HG03064 (cell line): Measurements from ENCODE around the gene OSBPL1A.
"Not testable (repeated sequence)": the region's sequence is repeated elsewhere in the genome, so short reads cannot be mapped to it uniquely, and the experiment has no call there.

Source experiments
- ATAC-seq: cut with Tn5 transposase; IDR thresholded peaks from one replicate; pipeline ENCODE4 v1.9.1; 2021; ENCODE audit warnings: low read depth; ENCODE audit not compliant: unreplicated experiment

OSBPL1A gene

DNA sequence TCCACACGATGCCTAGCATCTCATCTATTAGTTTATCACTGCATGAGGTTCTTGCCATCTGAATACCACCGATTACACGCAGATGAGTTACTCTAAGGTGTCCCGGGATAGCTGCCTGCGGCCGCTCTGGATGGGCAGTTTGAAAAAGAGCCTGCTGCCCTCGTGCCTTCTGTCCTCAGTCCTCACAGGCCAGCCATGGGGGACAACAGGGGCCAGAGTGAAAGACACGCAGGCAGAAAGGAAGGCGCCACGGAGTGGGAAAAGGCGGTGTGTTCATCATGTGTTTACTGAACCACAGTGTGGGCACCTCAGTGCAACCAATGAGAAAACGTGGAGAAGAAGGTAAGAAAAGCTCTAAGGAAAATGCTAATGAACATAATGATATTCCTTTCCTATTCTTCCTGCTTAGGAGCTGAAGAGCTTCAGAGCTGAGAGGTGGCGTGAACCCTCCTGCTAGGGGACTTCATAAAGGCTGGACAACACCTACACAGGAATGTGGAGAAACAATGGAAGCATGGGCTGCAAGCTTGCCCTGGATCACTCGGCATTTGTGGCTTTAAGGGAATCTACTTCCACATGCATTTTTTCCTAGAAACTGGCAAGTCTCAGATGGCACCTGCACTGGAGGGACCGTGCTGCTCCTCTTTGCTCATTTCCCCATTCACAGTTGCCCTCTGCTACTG lies 207.8 kb downstream of the OSBPL1A start:
- no peak for ATAC-seq

DNA sequence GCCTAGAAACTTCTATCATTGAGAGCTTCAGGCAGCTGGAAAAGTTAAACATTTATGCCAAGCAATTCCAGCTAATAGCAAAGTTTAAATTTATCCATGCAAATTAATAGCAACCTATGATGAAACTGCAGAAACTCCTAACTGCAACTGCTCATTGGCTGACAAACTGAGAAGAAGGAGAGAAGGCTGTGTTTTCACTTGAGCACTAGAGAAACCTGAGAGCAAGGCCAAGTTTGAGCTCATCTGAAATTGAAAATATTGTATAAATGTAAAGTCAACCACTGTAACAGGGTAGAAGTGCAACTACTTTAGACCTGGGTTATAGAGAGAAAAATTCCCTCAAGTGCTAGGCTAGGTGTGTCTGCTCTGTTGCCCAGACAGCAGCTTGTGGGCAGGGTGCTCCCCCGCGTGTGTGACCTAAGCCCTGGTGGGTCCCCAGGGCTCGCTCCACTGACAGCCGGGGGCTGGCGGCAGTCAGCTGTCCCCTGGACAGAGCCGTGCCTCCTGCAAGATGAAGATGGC lies 208.6 kb downstream of the OSBPL1A start:
- ATAC-seq: peak; percentile 89

DNA sequence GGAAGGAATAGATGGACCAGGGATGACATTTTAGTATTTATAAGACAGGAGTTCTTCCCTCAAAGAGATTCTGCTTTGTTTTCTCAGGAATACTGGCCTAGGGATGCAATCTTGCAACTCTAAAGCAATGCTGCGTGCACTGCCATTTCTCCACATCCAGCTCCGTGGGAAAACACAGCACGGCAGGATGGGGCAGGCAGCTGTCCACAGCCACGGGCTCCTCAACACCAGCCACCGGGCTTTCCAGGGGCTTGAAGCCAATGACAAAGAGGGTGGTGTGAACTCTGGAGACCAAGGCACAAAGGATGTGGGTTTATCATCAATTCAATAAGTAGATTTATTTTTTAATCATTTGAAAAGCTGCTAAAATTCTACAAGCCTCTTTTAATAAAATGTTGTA lies 209.5 kb downstream of the OSBPL1A start:
- ATAC-seq: no peak

DNA sequence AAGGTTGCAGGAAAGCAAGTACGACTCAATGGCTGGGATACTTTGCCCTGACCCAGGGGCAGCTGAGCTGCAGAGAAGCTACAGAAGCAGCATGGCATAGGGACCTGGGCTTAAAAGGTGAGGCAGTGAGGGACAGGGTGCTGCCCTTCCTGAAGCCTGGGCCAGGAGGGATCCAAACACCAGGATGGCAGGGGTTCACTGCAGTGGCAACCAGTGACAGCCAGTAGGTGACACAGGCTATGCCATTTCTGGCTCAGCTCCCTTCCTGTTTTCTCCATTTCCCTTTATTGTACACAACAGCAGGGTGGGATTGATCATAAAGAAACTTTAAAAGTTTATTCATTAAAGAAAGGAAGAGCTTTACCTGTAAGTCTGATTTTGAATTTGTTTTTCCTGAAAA lies 209.9 kb downstream of the OSBPL1A start:
- ATAC-seq: no peak

DNA sequence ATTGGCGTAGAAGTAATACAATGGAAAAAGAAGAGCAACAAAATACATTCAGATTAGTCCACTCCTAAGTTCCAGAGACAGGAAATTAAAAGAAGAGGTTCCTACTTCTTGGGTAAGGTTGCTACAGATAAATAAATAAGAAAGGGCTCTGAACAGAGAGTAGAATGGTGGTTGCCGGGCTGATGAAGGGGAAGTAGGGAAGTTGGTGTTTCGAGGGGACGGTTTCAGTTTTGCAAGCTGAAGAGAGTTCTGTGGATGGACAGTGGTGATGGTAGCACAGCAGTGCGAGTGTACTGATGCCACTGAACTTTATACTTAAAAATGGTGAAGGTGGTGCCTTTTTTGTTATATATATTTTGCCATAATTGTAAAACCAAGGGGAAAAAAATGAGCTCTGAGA lies 210.6 kb downstream of the OSBPL1A start:
- ATAC-seq: no peak

DNA sequence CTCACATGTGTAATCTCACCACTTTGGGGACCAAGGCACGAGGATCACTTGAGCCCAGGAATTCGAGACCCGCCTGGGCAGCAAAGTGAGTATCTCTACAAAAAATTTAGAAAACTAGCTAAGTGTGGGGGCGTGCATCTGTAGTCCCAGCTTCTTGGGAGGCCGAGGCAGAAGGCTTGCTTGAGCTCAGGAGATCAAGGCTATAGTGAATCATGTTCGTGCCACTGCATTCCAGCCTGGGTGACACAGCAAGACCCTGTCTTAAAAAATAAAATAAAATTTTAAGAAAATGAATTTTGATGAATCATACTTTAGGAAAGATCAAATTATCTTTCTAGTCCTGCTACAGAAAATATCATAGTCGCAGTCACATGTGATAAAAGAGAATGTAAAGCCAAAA lies 211.8 kb downstream of the OSBPL1A start:
- no peak for ATAC-seq

DNA sequence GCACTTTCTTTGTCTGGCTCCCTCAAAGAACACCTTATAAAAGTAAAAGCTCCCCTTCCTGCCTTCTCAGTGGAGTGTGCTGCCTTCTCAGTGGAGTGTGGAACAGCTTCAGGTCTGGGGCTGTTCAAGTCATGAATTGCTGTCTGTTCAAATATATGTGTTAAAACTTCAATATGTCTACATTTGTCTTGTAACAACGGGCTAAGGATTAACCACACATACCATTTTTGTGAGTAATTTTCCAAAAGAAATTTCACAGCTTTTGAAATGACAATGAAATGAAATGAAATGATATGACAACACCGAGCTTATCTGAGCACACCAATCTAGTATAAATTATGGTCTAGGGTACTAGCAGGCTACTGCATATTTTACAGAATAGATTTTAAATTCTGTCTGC lies 215.8 kb downstream of the OSBPL1A start:
- no peak for ATAC-seq

DNA sequence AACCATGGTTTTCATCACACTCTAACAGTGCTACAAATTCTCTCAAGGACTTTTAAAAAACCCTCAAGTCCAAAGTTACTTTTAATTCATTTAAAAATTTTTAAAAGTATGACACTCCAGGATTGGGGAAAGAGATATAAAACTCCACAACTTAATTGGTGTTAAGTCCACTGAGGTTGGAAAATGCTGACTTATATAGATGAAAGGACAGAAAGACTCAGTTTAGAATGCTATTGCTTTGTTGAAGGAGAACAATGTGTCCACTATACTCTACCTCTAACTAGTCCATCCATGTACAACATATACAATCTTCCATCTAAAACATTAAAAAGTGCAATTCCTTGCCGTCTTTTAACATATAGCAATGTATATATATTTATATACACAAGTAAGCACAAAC lies 217.6 kb downstream of the OSBPL1A start:
- no peak for ATAC-seq

DNA sequence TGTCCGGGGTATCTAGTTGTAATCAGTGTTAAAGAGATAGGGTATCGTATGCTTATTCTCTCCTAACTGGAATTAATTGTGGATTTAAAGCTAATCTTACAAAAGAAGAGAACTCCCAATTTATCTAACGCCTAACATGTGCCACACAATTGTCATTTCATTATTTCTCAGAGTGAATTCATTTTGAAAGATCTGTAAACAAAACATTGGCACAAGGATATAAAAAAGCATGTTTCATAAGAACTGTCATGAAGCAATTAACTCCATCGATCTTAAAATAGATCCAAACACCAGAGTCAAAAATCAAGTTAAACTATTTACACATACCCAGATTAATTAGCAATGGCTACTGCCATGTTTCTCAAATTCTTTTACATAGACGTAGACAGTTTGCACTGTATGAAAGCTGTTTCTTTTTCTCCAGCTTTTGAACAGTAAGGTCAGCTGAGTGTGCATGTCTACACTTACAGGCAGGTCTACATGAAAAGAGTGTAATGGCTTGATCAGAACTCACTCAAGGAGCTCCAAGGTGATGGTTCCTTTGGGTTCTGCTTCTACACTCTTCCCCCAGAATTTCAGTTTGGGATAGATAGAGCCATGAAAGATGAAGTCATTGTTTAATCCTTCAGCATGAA lies 220.0 kb downstream of the OSBPL1A start:
- no peak for ATAC-seq

DNA sequence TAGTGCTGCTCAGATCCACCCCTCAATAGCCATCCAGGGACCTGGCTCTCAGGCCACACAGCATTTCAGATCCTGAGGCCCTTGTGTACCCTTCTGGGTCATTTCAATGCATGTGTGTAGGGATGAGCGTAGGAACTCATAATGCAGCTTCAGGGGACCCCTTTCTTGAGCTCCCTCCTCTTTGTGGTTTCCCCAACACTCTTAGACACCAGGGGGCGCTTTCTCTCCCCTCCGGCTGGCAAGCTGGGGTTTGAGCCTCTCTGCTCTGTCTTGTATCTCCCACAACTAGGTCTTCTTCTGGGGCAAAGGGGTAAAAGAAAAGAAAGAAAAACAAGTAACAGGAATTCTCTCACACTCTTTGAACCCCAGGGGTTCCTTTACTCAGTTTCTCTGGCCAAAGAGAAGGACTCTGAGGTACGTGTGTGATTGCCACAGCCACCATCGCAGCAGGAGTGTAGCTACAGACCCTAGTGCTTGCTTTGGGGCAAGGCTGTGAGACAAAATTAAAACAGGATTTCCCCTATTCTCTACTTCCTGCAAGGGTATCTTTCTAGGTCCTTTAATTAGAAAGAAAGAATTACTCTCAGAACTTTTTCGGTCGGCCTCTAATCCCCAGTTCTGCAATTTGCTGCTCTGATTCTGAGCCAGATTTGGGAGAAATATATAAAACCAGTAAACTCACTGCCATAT lies 220.8 kb downstream of the OSBPL1A start:
- ATAC-seq: no peak

DNA sequence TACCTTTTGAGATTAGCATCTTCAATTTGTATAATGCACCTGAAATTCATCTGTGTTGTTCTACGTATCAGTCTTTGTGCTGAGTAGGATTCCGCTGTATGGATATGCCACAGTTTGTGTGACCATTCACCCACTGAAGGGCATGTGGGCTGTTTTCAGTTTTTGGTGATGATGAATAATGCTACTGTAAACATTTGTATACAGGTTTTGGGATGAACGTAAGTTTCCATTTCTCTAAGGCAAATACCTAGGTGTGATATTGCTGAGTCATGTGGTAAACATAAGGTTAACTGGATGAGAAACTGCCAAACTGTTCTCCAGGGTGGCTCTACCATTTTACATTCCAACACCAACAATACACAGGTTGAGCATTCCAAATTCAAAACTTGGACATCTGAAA lies 223.6 kb downstream of the OSBPL1A start:
- no peak for ATAC-seq

DNA sequence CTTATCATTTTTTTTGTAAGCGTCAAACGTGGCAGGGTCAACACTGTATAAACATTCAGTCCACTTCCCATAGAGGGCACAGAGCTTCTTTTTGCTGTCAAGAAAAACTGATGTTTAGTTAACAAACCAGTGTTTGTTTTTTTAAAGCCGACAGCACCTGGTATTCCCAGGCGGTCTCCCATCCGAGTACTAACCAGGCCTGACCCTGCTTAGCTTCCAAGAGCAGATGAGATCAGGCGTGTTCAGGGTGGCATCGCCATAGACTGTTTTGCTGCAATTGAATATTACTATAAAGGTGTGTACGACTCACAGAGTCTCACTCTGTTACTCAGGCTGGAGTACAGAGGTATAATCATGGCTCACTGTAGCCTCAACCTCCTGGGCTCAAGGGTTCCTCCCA lies 227.3 kb downstream of the OSBPL1A start:
- no peak for ATAC-seq

DNA sequence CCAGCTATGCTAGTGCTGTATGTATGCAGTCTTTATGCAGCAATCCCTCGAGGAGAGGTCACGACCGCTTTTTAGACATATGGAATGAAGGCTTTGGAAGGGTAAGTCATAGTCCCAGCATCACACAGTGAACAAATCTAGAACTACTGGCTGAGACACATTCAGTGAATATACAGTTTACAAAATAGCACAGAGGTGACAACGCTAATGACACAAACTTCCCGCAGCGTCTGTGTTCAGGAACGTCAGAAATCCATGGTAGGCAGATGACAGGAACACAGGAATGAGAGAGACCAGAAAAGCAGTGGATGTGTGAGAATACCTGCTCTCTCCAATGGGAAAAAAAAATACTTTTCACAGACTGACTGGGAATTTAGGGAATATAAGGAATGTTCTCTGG lies 229.1 kb downstream of the OSBPL1A start:
- ATAC-seq: no peak

DNA sequence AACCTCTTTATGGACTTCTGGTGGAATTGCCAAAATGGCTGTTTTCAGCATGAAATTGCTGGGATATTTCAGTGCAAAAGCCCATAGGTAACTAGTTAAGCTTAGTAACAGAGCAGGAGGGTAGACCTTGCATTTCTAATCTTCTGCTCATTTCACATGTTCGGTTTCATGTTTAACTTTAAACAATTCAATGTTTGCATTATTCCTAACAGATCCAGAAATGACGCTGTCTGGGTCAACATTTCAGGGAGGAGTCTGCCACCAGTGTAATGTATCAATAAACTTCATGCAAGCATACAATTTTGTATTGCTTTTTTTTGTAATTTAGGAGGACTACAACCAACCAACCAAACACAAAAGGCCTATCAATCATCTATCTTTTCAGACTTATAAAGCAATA lies 236.3 kb downstream of the OSBPL1A start:
- no peak for ATAC-seq

DNA sequence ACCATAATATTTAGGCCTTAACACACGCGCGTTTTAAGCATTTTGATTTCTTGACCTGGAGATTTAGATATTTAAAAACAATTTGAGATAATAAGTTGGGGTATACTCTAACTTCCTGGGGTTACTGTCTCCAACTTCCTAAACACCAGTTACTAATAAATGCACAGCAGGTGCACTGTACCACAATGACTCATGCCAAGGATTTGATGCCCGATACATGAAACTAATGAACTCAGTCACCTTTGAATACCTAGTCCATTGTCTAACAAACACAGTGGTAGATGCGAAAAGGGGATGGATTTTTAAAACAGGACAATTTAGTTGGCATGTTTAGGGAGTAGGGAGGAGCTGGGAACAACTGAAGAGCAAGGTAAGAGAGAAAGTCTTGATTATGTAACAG lies 237.5 kb downstream of the OSBPL1A start:
- ATAC-seq: no peak

DNA sequence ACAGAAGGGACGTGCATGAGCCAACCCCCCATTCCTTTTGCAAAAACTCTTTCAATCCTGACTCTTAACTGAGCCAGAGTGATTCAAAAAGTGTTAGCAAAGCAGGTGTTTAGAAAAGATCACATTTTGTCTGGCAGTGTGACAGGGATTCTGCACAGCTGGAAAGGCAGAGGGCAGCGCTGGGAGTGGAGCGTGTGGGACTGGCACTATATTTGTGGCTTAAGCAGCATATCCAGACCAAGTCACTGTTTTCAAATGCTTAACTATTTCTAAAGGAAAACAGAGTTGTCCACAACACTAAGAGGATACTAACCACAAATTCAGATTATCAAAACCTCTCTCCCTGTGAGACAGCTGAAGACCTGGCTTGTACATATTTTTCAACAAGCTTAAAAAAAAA lies 239.8 kb downstream of the OSBPL1A start:
- no peak for ATAC-seq

DNA sequence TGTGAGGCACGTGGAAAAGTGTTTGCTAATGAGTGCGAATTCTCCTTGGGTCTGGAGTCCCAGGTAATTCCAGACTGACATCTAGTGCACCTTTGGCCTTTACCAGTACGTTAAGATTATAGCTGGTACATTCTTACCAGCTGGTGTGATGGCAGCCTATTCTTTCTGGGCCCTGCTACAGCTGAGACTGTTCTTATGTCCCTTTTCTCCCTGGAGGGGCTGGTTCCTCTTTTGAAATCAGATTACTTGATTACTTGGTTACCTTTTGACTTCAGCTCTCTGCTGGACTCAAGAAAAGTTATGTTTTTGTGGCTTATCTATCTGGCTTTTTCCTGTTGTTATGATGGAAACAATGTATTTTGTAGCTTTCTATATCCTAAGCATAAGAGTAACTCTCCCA lies 244.2 kb downstream of the OSBPL1A start:
- ATAC-seq: no peak

DNA sequence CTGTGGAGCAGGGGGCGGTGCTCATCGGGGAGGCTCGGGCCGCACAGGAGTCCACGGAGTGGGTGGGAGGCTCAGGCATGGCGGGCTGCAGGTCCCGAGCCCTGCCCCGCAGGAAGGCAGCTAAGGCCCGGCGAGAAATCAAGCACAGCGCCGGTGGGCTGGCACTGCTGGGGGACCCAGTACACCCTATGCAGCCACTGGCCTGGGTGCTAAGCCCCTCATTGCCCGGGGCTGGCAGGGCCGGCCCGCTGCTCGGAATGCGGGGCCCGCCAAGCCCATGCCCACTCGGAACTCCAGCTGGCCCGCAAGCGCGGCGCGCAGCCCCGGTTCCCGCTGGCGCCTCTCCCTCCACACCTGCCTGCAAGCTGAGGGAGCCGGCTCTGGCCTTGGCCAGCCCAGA lies 248.0 kb downstream of the OSBPL1A start:
- not testable (repeated sequence) for ATAC-seq

DNA sequence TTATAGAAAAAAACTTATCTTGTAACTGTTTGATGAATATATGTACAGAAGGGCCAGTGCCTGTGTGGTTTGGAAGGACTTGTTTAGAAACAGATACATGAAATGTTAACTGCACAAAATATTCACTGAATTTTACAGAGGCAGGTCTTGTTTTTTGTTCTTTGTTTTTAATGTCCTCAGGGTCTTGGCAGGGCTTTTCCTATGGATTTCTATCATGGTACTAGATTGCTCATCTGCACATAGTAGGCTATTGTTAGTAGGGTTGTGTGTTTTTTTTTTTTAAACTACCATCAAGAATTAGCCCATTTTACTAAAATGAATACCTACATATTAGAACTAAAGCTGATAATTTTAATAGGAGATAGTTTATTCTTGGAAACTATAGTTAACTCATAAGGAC lies 255.2 kb downstream of the OSBPL1A start:
- ATAC-seq: no peak

DNA sequence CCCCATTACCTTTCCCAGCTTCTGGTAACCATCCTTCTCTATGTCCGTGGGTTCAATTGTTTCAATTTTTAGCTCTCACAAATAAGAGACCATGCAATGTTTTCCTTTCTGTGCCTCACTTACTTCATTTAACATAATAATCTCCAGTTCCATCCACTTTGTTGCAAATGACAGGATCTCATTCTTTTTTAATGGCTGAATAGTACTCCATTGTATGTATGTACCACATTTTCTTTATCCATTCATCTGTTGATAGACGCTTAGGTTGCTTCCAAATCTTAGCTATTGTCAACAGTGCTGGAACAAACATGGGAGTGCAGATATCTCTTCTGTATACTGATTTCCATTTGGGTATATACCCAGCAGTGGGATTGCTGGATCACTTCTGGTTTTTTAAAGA lies 256.9 kb downstream of the OSBPL1A start:
- ATAC-seq: no peak

DNA sequence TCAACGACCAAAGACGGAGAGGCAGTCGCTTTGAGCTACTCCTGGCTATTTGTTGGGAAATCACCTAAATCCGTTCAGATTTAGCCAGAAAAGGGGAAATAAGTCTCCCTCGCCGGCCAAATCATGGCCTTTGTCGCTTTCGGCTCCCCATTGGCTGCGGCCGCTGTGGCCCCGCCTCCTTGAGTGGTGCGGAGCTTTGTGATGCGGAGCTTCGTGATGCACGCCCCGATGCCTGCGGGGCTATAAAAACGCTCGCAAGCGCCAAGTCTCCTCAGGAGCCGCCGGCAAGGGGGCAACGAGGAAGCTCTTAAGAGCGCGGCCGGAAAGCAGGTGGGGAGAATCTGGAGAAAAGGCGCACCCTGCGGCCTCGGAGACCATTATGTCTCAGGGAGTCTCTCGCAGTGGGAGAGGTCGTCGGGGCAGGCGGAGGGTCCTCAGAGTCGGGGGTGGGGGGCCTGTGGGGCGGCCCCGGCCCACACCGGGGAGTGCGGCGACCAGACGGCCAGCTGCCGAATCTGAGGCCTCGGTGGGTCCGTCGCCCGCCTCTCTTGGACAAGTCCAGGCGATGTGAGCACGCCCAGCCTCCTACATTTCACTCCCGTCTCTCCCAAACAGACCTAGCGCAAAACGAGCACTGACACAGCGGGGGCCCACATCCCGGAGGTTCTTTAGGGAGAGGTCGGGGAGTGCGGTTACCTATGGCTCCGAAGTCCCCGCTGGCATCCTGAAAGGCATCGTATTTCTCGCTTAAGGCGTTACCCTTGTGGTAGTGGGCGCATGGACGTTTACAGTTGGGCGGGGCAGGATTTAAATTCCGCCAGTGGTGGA lies 258.6 kb downstream of the OSBPL1A start, which contains the start of gene CABYR:
CABYR (plus strand) TSS at position 274 of the 828 bp plus-strand sequence. CDS start 4,053 bp downstream, outside the sequence.
- ATAC-seq: peak; percentile 82
